NCI-H2171 treated with DMSO at 0.1 percent for 48 hours (cell line): ENCODE results near the gene HTRA3.

ENCODE experiments used
- DNase-seq: peaks from one replicate; lab custom pipeline; 2025; lab: John Stamatoyannopoulos, UW

Gene HTRA3

DNA sequence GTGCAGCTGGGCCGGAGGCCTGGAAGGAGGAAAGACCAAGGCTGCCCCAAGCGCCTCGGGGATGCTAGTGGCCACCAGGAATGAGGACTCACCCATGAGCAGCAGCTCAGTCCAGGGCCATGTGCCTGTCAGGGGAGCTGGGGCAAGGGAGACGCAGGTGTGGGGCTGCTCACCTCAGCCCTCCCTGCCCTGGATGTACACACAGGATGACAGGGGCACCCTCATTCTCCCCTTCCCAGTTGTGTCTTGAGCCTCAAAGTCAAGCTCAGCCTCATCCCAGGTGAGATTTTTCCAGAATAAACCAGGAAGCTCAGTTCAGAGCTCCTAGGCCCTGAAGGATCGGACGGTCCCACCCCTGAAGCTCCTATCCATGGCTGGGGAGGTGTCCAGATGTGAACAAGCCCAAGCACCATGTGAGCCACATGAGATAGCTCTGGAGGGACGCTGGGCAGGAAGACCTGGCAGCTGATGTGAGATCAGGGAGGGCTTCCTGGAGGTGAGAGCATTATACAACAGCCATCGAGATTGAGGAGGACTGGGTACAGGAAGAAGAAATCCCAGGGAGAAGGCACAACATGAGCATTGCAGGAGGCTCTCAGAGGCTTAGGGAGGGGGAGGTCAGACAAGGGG is 23.0 kb downstream of the HTRA3 start:
- no peak for DNase-seq

DNA sequence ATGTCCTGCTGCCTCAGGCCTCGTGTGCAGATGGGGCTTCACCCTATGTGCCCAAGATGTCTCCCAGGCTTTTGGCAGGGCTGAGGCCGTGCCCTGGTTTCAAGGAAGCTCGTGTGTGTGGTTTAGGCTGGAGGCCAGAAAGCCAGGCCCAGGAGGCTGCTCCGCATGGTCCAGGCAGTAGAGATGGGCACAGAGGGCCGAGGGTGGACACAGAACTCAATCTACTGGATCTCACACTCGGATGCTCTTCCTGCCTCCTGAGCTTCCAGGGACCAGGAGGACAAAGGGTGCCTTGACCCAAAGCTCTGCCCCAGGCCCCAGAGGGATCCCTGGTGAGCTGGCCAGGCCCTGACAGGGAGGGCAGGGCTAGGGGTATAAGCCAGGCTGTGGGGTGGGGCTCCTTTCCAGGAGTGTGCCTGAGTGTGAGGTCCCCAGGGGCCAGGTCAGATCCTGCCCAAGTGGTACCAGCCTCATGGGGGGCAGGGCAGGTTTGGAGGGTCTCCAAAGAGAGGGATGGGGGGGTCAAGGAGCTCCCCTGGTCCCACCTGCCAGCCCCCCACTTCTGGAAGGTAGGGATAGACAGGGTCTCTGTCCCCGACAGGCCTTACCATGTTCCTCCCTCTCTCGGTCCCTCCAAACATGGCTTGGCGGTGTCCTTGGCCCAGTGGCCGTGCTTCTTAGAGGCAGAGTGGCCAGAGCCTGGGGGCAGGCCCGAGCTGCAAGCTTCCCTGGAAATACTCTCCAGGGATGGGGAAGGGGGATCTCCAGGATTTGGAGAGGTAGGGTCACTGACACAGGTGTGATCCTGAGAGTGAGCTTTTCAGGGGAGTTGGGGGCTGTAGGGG is 23.8 kb downstream of the HTRA3 start:
- DNase-seq = no peak

DNA sequence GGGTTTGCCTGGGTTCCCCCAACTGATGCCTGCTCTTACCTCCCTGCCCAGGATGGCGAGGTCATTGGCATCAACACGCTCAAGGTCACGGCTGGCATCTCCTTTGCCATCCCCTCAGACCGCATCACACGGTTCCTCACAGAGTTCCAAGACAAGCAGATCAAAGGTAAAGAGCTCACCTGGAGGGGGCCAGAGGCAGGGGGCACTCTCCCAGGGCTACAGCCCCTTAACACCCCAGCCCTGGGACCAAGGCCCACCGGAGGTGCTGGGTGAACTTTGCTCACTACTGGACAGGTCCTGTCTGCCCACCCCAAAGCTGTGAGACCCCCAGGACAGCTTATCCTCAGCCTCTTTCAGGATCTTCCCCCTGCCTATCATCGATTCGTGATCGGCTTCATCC is 24.5 kb downstream of the HTRA3 start:
- no peak for DNase-seq

DNA sequence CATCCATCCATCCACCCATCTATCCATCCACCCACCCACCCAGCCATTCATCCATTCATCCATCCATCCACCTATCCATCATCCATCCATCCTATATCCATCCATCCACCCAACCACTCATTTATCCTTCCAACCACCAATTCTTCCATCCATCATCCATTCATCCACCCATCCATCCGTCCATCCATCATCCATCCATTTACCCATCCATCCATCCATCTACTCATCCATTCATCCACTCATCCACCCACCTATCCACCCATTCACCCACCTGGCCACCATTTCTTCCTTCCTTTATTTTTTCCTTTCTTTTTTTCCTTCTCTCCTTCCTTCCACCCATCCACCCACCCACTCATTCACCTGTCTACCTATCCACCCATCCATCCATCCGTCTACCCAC is 25.2 kb downstream of the HTRA3 start:
- DNase-seq = no peak

DNA sequence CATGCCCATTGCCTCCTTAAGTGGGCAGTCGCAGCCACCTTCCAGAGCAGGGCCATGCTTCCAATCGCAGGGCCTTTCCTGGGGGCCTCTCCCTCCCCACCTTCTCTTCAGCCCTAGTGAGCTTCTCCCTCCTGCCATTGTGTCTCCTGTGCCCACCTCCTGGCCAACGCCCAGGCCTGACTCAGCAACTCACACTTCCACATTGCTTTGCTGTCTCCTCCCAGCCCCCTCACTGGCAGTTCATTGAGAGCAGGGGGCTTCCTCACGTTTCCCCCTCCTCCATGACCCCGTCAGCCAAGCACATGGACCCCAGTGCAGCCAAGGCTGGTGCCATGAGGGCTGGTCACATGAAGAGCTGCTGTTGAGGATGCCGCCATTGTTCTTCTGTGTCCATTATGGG is 25.9 kb downstream of the HTRA3 start:
- no peak for DNase-seq

DNA sequence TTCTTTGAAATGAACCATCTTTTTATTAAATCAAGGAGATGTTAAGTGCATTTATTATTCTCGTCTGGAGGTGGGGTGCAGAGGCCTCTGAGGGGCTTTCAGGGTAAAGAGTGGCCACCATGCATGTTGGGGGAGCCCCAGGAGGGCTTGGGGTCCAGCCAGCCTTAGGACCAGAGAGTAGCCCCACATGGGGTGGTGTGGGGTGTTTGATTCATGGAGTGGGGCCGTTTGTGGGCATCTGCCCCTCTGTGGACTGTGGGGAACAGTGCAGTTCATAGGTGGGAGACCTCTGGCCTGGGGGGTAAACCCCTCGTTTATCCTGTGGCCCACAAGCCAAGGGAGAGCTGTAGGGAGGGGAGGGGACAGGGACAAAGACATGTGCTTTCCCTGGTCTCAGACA is 26.9 kb downstream of the HTRA3 start:
- DNase-seq = no peak

DNA sequence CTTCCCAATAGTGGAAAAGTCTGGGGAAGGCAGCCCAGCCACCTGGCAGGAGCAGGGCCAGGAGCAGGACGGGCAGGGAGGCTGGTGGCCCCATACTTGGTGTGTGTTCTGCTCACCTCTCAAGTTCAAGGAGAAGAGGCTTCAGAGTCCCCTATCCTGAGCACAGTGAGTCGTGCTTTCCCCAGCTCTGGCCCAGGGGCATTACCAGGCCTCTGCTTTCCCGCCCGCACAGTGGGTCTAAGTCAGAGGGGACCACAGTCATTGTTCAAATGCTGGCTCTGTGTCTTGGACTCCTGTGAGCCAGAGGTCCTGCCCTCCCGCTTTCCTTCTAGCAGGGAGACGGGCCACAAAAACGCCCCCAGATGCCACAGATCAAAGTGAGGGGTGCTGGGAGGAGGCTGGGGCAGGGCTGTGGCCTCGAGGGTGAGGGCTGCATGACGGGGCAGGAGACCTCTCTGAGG is 27.6 kb downstream of the HTRA3 start:
- no peak for DNase-seq

DNA sequence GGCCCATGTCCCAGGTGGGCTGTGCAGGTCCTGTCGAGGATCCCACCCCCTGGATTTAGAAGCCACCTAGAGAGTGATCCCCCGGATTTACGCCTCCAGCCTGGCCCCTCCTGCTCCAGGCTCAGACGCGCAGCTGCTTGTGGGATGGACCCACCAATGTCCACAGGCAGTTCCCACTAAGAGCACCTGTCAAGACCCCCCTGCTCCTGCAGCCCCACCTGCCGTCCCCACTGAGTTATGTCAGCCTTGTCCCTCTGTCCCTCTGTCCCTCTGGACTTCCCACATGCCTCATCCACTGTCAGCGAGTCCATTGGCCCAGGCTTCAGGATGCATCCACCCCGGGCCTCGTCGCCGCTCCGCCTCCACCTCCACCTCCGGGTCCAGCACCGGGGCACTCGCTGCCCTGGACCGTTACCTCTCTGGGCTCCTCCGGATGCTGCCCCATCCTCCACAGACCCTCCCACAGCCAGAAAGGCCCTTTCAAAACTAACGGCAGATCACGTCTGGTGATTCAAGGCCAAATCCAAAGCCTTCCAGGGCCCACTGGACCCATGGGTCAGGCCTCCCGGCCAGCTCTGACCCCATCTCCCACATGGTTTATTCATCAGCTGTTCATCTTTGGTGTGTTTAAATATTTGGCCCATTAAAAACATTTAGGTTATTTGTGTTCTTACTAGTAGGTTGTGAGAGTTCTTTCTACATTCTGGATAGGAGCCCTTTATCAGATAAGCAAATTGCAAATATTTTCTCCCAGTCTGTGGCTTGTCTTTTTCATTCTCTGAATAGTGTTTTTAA is 28.3 kb downstream of the HTRA3 start:
- DNase-seq = no peak

DNA sequence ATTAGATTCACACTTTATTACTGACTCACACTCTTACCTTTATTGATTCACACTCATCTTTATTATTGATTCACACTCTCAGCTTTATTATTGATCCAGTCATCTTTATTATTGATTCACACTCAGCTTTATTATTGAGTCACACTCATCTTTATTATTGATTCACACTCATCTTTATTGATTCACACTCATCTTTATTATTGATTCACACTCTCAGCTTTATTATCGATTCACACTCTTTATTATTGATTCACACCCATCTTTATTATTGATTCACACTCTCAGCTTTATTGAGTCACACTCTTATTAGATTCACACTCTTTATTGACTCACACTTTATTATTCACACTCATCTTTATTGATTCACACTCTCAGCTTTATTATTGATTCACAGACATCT is 31.3 kb downstream of the HTRA3 start:
- no peak for DNase-seq

DNA sequence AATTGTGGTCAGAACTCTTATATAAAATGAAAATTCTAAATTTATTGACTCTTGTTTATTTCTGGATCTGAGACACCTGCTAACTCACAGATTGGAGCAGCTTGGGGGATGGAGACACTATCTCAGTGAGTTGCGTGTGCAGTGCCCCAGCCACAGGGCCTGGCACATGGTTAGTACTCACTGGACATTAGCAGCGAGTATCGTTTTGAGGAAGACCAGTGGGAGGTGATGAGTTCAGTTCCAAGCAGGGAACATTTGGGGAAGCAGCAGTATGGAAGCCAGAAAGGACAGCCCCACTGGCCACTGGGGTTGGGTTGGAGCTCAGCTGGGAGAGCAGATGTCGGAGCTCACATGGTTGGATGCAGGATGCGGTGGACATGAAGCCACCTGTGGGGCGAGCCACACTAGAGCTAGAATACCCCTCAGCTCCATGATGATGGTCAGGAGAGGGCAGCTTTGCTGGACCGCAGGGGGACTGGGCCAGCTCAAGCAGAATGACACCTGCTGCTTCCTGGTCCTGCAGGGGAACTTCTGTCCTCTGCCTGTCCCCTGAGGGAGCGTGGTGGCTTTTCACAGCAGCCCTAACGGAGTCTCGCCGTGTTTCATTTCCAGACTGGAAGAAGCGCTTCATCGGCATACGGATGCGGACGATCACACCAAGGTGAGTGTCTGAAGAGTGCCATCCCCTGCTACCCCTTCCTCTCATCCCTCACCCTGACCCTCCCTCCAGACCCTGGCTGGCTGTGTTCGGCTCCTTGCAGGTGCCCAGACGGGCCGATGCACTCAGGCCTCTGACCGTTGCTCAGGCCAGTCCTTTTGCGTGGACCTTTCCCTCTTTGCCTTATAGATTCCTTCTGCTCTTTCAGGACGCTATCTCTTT is 32.5 kb downstream of the HTRA3 start:
- no peak for DNase-seq

DNA sequence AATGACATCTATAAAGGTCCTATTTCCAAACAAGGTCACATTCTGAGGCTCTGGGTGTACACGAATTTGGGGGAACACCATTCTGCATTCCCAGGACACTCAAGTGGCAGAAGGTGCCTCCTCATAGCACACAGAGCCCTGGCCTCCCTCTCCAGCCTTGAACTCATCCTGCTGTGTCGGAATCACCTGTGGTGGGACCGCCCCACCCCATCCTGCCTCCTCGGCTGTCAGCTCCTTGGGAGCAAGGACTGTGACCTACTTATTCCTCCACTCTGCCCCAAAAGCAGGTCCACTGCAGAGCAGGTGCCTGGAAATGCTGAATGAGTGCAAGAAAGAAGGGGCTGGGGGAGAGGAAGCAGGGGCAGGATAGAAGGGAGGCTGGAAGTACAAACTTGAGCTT is 33.5 kb downstream of the HTRA3 start:
- no peak for DNase-seq

DNA sequence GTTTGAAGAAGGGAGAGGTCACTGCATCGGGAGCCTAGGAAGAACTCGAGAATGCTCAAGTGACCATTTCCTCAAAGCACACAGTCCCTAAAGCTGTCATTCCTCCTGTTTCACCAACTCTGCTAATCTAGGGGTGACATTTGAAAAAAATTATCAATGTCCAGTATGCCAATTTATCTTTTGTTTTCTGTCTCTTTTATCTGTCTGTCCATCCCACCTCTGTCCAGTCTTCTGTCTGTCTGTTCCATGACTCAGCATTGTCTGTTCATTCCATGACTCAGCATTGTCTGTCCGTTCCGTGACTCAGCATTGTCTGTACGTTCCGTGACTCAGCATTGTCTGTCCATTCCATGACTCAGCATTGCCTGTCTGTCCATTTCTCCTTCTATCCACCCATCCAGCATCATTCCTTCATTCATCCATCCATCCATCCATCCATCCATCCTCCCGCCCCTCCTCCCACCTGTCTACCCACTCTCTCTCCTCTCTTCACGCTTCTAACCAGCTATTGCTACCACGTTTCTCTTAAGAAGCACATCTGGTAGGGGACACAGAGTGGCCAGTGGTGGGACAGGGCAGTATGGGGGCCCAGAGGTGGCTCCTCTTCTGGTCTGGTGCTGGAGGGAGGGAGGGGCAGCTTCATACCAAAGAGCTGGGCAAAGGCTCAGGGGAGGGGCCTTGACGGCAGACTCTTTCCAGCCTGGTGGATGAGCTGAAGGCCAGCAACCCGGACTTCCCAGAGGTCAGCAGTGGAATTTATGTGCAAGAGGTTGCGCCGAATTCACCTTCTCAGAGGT is 34.1 kb downstream of the HTRA3 start:
- no peak for DNase-seq

DNA sequence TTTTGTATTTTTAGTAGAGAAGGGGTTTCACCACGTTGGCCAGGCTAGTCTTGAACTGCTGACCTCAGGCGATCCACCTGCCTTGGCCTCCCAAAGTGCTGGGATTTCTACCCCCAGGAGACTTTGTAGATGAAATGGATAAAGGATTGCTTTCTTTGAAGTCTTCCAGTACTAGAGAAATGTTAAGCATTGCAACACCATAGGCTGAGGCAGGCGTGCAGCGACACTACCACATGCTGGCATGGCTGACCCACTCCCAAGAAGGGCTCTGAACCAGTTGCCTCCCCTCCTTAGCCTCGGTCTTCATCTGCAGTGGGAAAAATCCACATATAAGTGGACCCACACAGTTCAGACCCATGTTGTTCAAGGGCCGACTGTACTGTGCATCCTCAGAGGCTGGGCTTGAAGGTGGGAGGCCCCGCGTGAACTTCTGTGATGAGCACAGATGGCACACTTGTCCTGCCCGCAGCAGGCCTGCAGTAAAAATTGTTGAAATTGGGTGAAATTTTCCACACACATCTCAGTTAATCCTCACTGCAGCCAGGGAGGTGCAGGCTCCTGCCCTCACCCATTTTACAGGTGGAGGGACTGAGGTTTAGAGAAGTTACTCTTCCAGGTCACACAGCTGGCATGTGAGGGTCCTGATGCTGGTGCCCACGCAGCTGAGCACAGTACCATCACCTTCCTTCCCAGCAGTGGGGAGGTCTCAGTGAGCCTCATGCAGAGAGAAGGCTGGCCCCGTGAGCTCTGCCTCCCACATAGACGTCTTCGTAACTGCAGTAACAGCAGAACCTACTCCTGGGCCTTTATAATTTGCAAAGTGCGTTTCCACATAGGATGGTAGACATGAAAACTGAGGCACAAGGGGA is 35.5 kb downstream of the HTRA3 start:
- no peak for DNase-seq

DNA sequence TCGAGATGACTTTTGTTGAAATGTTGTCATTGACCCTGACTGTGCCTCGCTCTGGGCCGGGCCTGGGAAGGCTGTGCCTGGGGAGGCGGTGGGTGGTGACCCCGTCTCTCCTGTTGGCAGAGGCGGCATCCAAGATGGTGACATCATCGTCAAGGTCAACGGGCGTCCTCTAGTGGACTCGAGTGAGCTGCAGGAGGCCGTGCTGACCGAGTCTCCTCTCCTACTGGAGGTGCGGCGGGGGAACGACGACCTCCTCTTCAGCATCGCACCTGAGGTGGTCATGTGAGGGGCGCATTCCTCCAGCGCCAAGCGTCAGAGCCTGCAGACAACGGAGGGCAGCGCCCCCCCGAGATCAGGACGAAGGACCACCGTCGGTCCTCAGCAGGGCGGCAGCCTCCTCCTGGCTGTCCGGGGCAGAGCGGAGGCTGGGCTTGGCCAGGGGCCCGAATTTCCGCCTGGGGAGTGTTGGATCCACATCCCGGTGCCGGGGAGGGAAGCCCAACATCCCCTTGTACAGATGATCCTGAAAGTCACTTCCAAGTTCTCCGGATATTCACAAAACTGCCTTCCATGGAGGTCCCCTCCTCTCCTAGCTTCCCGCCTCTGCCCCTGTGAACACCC is 36.4 kb downstream of the HTRA3 start:
- no peak for DNase-seq

DNA sequence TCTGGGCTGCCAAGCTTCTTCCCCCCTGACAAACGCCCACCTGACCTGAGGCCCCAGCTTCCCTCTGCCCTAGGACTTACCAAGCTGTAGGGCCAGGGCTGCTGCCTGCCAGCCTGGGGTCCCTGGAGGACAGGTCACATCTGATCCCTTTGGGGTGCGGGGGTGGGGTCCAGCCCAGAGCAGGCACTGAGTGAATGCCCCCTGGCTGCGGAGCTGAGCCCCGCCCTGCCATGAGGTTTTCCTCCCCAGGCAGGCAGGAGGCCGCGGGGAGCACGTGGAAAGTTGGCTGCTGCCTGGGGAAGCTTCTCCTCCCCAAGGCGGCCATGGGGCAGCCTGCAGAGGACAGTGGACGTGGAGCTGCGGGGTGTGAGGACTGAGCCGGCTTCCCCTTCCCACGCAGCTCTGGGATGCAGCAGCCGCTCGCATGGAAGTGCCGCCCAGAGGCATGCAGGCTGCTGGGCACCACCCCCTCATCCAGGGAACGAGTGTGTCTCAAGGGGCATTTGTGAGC is 37.0 kb downstream of the HTRA3 start:
- DNase-seq = no peak

DNA sequence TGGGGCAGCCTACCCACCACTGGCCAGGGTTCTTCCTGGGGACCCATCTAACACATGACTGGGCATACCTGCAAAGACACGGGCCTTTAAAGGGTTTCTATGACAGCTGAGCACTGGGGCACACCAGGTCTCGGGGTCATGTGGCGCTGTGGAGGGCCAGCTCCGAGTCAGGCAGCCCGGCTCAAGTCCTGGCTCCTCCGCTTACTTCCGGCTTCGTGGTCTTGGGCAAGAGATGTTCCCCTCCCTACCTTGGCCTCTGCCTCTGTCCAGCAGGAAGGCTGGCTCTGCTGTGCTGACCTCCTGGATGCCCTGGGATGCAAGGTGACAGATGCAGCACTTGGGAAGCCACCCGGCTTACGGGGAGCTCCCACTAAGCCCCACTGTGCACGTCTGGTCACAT is 37.6 kb downstream of the HTRA3 start:
- no peak for DNase-seq

DNA sequence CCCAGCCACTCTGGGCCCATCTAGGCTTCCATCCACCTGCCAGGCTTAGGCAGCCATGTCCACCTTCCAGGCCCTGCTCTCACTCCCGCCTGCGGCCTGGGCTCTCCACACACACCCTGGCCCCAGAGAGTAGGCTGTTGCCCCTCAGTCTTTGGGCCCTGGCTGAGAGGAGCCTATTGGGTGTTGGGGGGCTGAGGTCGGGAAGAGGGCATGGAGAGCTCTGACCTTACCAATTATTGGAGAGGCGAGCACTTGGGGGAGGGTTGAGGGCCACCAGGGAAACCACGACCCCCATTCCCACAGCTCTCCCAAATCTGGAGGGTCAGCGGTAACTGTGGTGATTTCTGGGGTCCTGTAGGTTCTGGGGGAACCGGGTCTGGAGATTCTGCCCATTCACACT is 38.2 kb downstream of the HTRA3 start:
- DNase-seq = no peak

DNA sequence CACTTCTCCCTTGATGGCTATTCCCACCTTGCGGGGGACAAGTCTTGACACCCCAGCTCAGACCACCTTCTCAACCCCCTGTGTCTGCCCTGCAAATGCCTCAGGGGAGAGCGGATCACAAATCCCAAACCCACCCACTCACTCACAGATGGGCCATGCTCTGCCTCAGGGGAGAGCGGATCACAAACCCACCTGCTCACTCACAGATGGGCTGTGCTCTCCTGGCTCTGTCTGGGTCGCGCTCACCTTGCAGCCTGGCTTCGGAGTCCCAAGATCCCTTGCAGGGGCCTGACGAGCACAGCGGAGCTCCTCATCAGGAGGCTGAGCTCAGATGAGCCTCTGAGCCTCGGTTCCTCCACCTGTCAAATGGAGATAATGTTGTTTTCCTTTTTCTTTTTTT is 38.6 kb downstream of the HTRA3 start:
- DNase-seq = peak; percentile 65
